Peyer's patch (tissue), 4 donors: ENCODE measurements around the gene MRGPRG. TPM values are rescaled to one million over a fixed set of nuclear protein-coding genes. Genes with fewer than 3 reads are reported as not detected.

Experiments used
- DNase-seq, 3 donors: peaks; one replicate each; pipeline ENCODE4 v3.0.0-alpha.2; 2017 to 2019
- H3K27ac ChIP-seq, 4 donors: fragments of 200-600 bp; sonication (generic); one replicate each; pipeline ENCODE4 v1.5.1; 2016 to 2019
- H3K27me3 ChIP-seq, 2 donors: fragments of 200-600 bp; sonication (generic); one replicate each; pipeline ENCODE4 v1.5.1; 2019
- H3K36me3 ChIP-seq, 3 donors: fragments of 200-600 bp; sonication (generic); one replicate each; pipeline ENCODE4 v1.5.1; 2016 to 2019
- H3K4me1 ChIP-seq, 4 donors: fragments of 200-600 bp; sonication (generic); one replicate each; pipeline ENCODE4 v1.5.1; 2016 to 2019
- H3K4me3 ChIP-seq, 4 donors: fragments of 200-600 bp; sonication (generic); 1 replicate in 3 of 4; 2 replicates in 1 of 4; pipeline ENCODE4 v1.5.1; 2016 to 2019; ENCODE audit warnings: mild to moderate bottlenecking in 1 of 4
- H3K9me3 ChIP-seq, 4 donors: fragments of 200-600 bp; sonication (generic); one replicate each; pipeline ENCODE4 v1.5.1; 2016 to 2019; ENCODE audit warnings: mild to moderate bottlenecking in 1 of 4
- CTCF ChIP-seq, 6 experiments: fragments of 450-650 bp in 4 of 6; fragments of 200-600 bp in 2 of 6; sonication (generic) in 1 of 6; IDR thresholded peaks; one replicate each; pipeline ENCODE4 v1.5.1; 2017 to 2019; ENCODE audit warnings: antibody characterized with exemption in 6 of 6, mild to moderate bottlenecking in 3 of 6, moderate library complexity in 1 of 6
- POLR2A ChIP-seq, 2 donors: fragments of 450-650 bp; IDR thresholded peaks; one replicate each; pipeline ENCODE4 v1.5.1; 2017; ENCODE audit warnings: antibody characterized with exemption in 2 of 2, mild to moderate bottlenecking in 2 of 2, moderate library complexity in 2 of 2
- total RNA-seq, 4 donors: library from RNA; depleted of rRNA; stranded (reverse); fragments of >200 nt; gene quantifications; one replicate each; pipeline ENCODE4 v1.1.0, GENCODE V29; 2016

The MRGPRG gene
- total RNA-seq, 4 donors from 2014 or later: not detected

- Histone ChIP-seq H3K36me3 (no peaks in the 10 kb centered on the region), H3K27ac (no peak overlapping the region), H3K9me3 (no peaks in the 10 kb centered on the region), H3K4me3 (no peak overlapping the region), H3K27me3 (no peaks in the 10 kb centered on the region), H3K4me1 (no peaks in the 10 kb centered on the region)
- DNase-seq: no peak
- TF ChIP-seq CTCF (IDR thresholded peaks at IDR 0.05) (no peak), POLR2A (IDR thresholded peaks at IDR 0.05) (no peak)
Measured at GRCh38 chr11:3230636-3231549, 12.3 kb upstream of the MRGPRG start.

GRCh38 chr11:3229673-3230630 is 11.3 kb upstream of the MRGPRG start:
- Histone ChIP-seq H3K27ac (no peak overlapping the region), H3K4me3 (no peak overlapping the region), H3K36me3 (no peaks in the 10 kb centered on the region), H3K9me3 (no peaks in the 10 kb centered on the region), H3K4me1 (no peaks in the 10 kb centered on the region), H3K27me3 (no peaks in the 10 kb centered on the region)
- DNase-seq: no peak
- TF ChIP-seq POLR2A (IDR thresholded peaks at IDR 0.05) (no peak), CTCF (IDR thresholded peaks at IDR 0.05) (no peak)

- Histone ChIP-seq H3K4me3 (no peak overlapping the region), H3K36me3 (no peaks in the 10 kb centered on the region), H3K4me1 (no peaks in the 10 kb centered on the region), H3K27me3 (no peaks in the 10 kb centered on the region), H3K9me3 (no peaks in the 10 kb centered on the region), H3K27ac (no peak overlapping the region)
- no peak for TF ChIP-seq POLR2A (IDR thresholded peaks at IDR 0.05)
- TF ChIP-seq CTCF (IDR thresholded peaks at IDR 0.05): no peak
- DNase-seq: no peak
Measured at GRCh38 chr11:3228445-3228829, 9.8 kb upstream of the MRGPRG start.

GRCh38 chr11:3227568-3228444 is 9.2 kb upstream of the MRGPRG start:
- Histone ChIP-seq H3K36me3 (no peaks in the 10 kb centered on the region), H3K9me3 (no peaks in the 10 kb centered on the region), H3K27me3 (no peaks in the 10 kb centered on the region), H3K4me3 (no peak overlapping the region), H3K4me1 (no peaks in the 10 kb centered on the region), H3K27ac (no peak overlapping the region)
- TF ChIP-seq CTCF (IDR thresholded peaks at IDR 0.05) (no peak), POLR2A (IDR thresholded peaks at IDR 0.05) (no peak)
- peak in 1 of 3 donors; percentile 41 for DNase-seq
